KMS-11 (cell line): Measurements from ENCODE around the gene PRR20G.

Experiments
- H2AFZ ChIP-seq: fragments of 200-600 bp; sonication (generic); 2 replicates; pipeline ENCODE4 v1.6.1; 2016; ENCODE audit warnings: antibody characterized with exemption, mixed run types, low read depth
- H3K27ac ChIP-seq: fragments of 200-600 bp; sonication (generic); 2 replicates; pipeline ENCODE4 v1.6.1; 2016; ENCODE audit warnings: mild to moderate bottlenecking, mixed run types
- H3K27me3 ChIP-seq: fragments of 200-600 bp; sonication (generic); 2 replicates; pipeline ENCODE4 v1.6.1; 2017; ENCODE audit warnings: mild to moderate bottlenecking, low read depth, mixed run types, moderate library complexity; ENCODE audit not compliant: insufficient read depth
- H3K36me3 ChIP-seq: fragments of 200-600 bp; sonication (generic); 2 replicates; pipeline ENCODE4 v1.6.1; 2017; ENCODE audit warnings: mild to moderate bottlenecking, mixed run types; ENCODE audit not compliant: insufficient read depth
- H3K4me1 ChIP-seq: fragments of 200-600 bp; sonication (generic); 2 replicates; pipeline ENCODE4 v1.6.1; 2016; ENCODE audit warnings: mild to moderate bottlenecking, low read depth, mixed run types; ENCODE audit not compliant: poor library complexity, severe bottlenecking
- H3K4me2 ChIP-seq: fragments of 200-600 bp; sonication (generic); 2 replicates; pipeline ENCODE4 v1.7.0; 2016; ENCODE audit warnings: mild to moderate bottlenecking, mixed run types
- H3K4me3 ChIP-seq: fragments of 200-600 bp; sonication (generic); IDR thresholded peaks from 2 replicates; pipeline ENCODE4 v1.6.1; 2017; ENCODE audit warnings: low read depth, low read length, mixed read lengths; ENCODE audit not compliant: insufficient read depth
- H3K79me2 ChIP-seq: fragments of 200-600 bp; sonication (generic); 2 replicates; pipeline ENCODE4 v1.6.1; 2016; ENCODE audit warnings: low read depth, mixed run types; ENCODE audit not compliant: insufficient read depth
- H3K9ac ChIP-seq: fragments of 200-600 bp; sonication (generic); 2 replicates; pipeline ENCODE4 v1.6.1; 2016; ENCODE audit warnings: mild to moderate bottlenecking, mixed run types
- H4K20me1 ChIP-seq: fragments of 200-600 bp; sonication (generic); 2 replicates; pipeline ENCODE4 v1.6.1; 2016; ENCODE audit warnings: mild to moderate bottlenecking, mixed run types; ENCODE audit not compliant: insufficient read depth
- TF ChIP-seq, protein P1 (sequence below): fragments of 200-600 bp; sonication (generic); conservative IDR thresholded peaks from 2 replicates; pipeline ENCODE4 v1.6.1; 2017; ENCODE audit warnings: low read depth, mild to moderate bottlenecking, antibody characterized with exemption, low read length, moderate library complexity, mixed read lengths

Gene PRR20G

DNA sequence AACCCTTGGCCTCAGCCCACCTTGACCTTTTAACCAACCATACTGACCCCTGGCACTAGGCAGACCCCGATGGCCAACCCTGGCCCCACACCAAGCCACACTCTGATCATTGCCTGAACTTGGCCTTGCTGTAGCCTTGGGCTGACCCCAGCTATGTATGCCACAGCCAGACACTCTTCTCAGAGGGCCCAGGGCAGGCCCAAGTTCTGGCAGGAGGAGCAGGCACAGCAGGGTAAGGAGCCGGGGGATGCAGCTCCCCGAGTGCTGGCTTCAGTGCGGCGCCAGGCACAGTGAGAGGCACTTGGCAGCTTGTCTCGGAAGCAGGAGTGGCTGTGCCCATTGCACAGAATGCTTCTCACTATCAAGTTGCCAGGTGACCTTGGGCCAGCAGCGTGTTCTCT, 22.3 kb downstream of the PRR20G start:
- H3K79me2 ChIP-seq = no peaks in the 10 kb centered on the region
- TF ChIP-seq, protein P1, sequence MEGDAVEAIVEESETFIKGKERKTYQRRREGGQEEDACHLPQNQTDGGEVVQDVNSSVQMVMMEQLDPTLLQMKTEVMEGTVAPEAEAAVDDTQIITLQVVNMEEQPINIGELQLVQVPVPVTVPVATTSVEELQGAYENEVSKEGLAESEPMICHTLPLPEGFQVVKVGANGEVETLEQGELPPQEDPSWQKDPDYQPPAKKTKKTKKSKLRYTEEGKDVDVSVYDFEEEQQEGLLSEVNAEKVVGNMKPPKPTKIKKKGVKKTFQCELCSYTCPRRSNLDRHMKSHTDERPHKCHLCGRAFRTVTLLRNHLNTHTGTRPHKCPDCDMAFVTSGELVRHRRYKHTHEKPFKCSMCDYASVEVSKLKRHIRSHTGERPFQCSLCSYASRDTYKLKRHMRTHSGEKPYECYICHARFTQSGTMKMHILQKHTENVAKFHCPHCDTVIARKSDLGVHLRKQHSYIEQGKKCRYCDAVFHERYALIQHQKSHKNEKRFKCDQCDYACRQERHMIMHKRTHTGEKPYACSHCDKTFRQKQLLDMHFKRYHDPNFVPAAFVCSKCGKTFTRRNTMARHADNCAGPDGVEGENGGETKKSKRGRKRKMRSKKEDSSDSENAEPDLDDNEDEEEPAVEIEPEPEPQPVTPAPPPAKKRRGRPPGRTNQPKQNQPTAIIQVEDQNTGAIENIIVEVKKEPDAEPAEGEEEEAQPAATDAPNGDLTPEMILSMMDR = no peak
- H3K27me3 ChIP-seq = no peaks in the 10 kb centered on the region
- no peaks in the 10 kb centered on the region for H4K20me1 ChIP-seq
- no peak overlapping the region for H3K9ac ChIP-seq
- no peak overlapping the region for H3K4me2 ChIP-seq
- H3K4me1 ChIP-seq = no peaks in the 10 kb centered on the region
- H3K36me3 ChIP-seq = no peaks in the 10 kb centered on the region
- H3K4me3 ChIP-seq = no peak overlapping the region
- H2AFZ ChIP-seq = no peak overlapping the region
- no peak overlapping the region for H3K27ac ChIP-seq

DNA sequence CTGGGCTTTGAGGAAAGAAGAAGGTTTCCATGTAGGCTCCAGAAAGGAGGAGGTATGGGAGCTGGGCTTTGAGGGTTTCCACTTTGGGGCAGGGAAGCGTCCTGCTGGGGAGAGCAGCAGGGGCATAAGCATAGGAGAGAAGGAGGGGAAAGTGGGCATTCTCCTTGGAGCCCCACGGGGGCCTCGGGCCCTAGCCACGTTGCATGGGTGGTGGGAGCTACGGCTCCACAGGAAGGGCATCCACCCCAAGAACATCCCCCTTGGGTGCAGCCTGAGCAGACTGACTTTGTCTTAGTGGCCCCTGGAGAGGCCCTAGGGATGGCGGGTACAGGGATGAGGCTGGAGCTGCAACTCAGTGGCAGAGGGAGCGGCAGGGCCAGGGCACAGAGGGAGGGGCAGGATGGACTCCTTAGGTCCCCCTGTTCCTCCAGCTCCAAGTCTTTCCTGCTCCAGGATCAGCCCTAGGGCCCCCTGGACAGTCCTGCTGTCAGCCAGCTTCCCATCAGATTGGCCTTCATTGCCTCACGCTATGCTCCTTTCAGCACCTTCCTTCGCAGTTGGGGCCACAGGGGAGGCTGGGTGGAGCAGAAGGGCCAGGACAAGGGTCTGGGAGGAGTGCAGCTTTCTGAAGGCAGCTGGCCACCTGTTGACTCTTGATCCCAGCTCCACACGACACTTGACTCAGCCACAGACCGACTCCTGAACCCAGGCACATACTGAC, 22.9 kb downstream of the PRR20G start:
- Histone ChIP-seq H3K4me1 (no peaks in the 10 kb centered on the region), H4K20me1 (no peaks in the 10 kb centered on the region), H3K27ac (no peak overlapping the region), H3K36me3 (no peaks in the 10 kb centered on the region), H3K4me3 (no peak overlapping the region), H3K4me2 (no peak overlapping the region), H2AFZ (no peak overlapping the region), H3K79me2 (no peaks in the 10 kb centered on the region), H3K27me3 (no peaks in the 10 kb centered on the region), H3K9ac (no peak overlapping the region)
- TF ChIP-seq, protein P1 = no peak

DNA sequence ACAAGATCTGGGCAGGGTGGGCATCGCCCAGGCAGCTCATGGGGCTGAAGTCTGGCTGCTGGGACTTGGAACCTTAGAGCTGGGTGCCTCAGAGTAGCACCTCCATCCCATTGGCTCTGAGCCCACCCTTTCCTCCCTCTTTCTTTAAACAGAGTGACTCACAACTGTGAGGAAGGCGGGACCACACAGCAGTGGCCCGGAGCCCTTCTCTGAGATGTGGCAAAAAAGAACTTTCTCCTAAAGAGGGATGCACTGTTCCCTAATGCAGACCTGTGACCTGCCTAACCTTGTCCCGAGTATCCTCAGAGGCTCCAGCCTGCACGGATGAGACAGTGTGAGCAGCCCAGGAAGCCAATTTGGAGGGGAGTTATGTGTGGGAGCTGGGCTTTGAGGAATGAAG, 23.6 kb downstream of the PRR20G start:
- no peak overlapping the region for H3K4me2 ChIP-seq
- H2AFZ ChIP-seq = no peak overlapping the region
- H3K4me1 ChIP-seq = no peaks in the 10 kb centered on the region
- TF ChIP-seq, protein P1 = no peak
- no peaks in the 10 kb centered on the region for H3K36me3 ChIP-seq
- H3K79me2 ChIP-seq = no peaks in the 10 kb centered on the region
- H3K4me3 ChIP-seq = no peak overlapping the region
- no peak overlapping the region for H3K27ac ChIP-seq
- H3K27me3 ChIP-seq = no peaks in the 10 kb centered on the region
- H3K9ac ChIP-seq = no peak overlapping the region
- H4K20me1 ChIP-seq = no peaks in the 10 kb centered on the region

DNA sequence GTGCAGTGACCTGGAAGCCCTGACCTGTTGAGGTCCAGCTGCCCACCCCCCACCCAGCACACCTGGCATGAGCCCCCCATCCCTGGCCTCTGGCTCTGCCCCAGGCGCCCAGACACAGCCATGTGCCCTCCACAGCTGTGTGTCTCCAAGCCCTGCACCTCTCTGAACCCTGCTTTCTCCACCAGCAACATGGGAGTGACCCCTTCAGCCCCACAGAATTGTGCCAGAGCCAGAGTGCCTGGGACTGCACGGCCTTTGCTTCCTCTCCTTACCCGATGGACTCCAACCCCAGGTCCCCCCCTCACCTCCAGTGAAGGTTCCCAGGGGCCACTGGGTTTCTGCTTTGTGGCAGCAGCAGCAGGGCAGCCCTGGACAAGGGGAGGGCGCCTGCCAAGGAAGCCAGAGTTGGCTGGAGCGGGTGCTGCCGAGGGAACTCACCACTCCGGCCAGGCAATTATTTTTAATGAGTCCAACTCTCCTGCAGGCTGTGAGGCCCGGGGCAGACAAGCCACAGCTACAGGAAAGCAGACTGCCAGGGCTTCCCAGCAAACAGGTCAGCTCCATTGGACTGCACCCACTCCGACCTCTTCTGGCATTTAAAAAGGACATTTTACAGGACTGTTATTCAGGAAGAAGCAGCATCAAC, 24.1 kb downstream of the PRR20G start:
- H3K4me1 ChIP-seq = no peaks in the 10 kb centered on the region

More for the DNA sequence above, 24.1 kb downstream of the PRR20G start:
- no peak overlapping the region for H3K4me2 ChIP-seq
- no peaks in the 10 kb centered on the region for H4K20me1 ChIP-seq
- no peak overlapping the region for H2AFZ ChIP-seq
- no peaks in the 10 kb centered on the region for H3K36me3 ChIP-seq
- H3K27ac ChIP-seq = no peak overlapping the region
- H3K79me2 ChIP-seq = no peaks in the 10 kb centered on the region
- H3K4me3 ChIP-seq = no peak overlapping the region
- TF ChIP-seq, protein P1 = no peak
- H3K9ac ChIP-seq = no peak overlapping the region
- no peaks in the 10 kb centered on the region for H3K27me3 ChIP-seq
